GDM1 (cell line): Measurements from ENCODE around the gene TROAP.
"Not testable (repeated sequence)": the region's sequence is repeated elsewhere in the genome, so short reads cannot be mapped to it uniquely, and the experiment has no call there.

ENCODE experiments used
- DNase-seq: peaks from one replicate; lab custom pipeline; 2025; lab: John Stamatoyannopoulos, UW

The TROAP gene

DNA sequence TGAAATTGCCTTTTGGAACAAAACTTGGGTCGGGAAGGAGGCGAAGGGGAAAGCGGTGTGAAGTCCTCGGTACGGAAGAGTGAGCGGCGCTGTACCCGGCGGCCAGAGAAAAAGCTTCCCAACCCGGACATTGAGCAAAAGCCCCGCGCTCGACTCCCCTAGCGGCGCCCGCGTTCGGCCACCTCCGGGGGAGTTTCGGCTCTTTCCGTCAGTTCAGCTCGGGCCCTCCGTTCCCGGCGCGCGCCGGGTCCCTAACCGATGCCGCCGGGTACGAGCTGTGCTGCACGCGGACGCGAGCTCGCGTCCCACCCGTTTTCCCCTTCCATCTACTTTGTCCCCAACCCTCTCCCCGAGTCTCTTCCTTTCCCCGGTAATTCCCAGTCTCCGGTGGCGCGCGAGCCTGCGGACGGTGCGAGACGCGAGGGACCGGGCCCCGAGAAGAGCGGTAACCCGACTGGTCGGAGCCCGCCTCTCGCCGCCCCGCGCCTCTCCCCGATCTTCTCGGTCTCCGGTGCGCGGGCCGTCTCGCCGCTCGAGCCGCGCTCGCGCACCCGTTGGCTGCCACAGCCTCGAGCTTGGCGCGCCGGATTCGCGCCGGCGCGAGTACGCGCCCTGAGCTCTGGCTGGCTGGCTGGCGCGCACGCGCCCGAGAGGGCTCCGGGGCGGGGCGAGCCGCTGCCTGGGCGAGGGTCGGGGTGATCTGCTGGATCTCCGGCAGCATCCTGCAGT, 43.8 kb downstream of the TROAP start:
- DNase-seq, result peak; percentile 94

DNA sequence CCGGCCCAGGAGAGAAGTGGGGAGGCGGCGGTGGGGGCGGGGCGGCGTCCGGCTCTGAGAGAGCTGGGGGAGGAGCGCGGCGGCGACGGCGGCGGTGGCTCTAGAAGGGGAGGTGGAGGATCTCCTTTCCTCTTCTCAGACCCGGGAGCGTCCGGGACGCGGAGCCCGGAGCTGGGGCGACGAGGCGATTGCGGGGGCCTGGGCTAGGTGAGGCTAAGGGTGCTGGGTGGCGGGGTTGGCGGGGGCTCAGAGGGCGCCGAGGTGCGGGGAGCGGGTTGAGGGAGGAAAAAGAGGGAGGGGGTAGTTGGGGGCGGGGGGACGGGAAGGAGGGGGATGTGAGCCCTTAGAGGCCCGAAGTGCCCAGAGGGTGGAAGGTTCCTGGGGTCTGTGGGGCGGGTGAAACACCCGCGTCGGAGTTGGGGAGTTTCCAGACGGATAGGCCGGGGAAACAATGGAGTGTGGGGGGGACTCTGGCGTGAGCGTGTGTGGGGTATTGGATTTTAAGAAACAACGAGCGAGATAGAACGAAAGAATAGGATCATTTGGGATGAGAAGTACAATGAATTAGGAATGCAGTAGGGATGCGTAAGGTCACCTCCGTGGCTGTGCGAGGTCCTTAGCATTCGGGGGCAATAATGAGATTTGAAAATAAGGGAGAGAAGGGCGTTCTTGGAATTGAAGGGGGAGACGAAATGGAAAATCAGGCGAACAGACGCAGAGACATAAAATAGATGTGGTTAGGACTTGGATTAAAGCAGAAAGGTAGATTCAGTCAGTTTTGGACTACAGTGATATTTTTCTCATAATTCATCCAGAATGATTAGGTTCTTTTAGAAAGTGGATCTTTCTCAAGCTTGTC, 44.6 kb downstream of the TROAP start, which contains the start of gene SPATS2:
Gene SPATS2, plus strand, starts transcription at position 82 of the 859 bp plus-strand sequence. CDS start 93,551 bp downstream, outside the sequence.
- DNase-seq, result no peak

- DNase-seq, result no peak
These were observed 45.2 kb downstream of the TROAP start for GRCh38 chr12:49368240-49368600.

DNA sequence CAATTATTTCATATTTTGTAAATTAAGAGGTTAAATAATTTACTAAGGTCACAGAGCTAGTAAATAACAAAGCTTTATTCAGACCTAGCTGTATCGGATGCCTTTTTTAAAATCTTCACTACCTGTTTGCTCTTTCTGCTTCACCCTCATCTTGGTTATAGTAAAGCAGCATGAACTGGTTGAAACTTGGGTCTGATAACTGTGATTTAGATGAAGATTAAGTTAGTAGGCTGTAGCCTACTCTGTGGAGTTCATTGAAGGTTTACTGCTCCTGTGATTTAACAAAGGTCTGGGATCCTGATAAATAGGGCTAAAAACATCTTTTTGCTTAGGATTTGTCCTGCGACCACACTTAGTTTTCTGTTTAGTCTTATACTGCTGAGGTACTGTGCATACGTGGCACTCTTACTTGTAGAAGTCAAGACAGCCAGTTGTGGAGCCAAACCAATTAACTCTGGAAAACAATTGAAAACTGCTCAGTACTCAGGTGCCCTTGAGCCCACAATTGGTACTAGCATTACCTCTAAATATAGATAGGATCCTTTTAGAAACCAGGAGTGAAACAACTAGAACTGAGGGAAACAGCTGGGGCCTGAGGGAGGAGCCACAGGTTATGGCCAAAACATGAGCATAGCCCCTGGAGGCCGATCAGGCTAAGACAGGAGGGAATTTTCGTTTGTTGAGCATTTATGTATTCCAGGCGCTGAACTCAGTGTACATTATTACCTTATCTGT, 46.5 kb downstream of the TROAP start:
- DNase-seq, result peak; percentile 12

GRCh38 chr12:49370539-49370938, 47.5 kb downstream of the TROAP start:
- no peak for DNase-seq

DNA sequence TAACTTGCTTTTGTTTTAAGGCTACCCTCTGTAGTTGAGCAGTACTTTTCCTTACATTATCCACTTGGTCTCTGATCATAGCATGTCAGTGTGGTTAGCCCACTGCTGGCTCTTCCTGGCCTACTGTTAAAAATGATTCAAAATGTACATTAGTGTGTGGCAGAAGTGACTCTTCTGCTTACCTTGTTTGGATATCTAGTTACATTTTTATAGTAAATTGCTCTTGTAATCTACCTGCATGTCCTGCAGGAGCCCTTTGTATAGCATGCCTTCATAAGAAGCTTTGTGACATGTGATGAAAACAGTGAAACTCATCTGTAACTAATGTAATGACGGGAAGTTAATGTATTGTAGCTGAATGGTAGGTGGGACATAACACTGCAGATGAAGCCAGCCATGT, 52.4 kb downstream of the TROAP start:
- no peak for DNase-seq

GRCh38 chr12:49377386-49377785, 54.3 kb downstream of the TROAP start:
- DNase-seq, result no peak

DNA sequence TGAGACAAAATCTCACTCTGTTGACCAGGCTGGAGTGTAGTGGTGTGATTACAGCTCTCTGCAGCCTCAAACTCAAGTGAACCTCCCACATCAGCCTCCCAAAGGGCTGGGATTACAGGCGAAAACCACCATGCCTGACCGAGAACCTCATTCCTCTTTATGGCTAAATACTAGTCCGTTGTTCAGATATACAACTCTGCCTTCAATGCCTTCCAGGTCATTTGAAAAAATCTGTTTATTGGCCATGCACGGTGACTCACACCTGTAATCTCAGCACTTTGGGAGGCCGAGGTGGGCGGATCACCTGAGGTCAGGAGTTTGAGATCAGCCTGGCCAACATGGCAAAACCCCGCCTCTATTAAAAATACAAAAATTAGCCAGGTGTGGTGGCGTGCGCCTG, 57.1 kb downstream of the TROAP start:
- DNase-seq, result not testable (repeated sequence)
